Prostate gland (tissue), 2 donors: ENCODE data around the gene KIFBP. TPM values are rescaled to one million over a fixed set of nuclear protein-coding genes. Genes with fewer than 3 reads are reported as not detected.
A peak's percentile ranks its signal among the peaks of the same experiment; 100 is the strongest.

Source experiments
- DNase-seq: peaks from one replicate; pipeline ENCODE4 v3.0.0-alpha.2; 2019; ENCODE audit warnings: low spot score
- H3K27ac ChIP-seq, 2 donors: fragments of 200-600 bp; sonication (generic); 2 replicates each; pipeline ENCODE4 v1.5.1; 2017 to 2019
- H3K27me3 ChIP-seq: fragments of 200-600 bp; sonication (generic); replicated peaks from 2 replicates; pipeline ENCODE4 v1.5.1; 2019; ENCODE audit not compliant: insufficient read depth
- H3K36me3 ChIP-seq, 2 donors: fragments of 200-600 bp; sonication (generic); 1 replicate in 1 of 2; 2 replicates in 1 of 2; pipeline versions ENCODE4 v1.5.1 to v1.8.1; 2017 to 2019
- H3K4me1 ChIP-seq: fragments of 200-600 bp; sonication (generic); replicated peaks from 2 replicates; pipeline ENCODE4 v1.5.1; 2019
- H3K4me3 ChIP-seq, 2 donors: fragments of 200-600 bp; sonication (generic); 2 replicates each; pipeline ENCODE4 v1.5.1; 2017 to 2019
- H3K9me3 ChIP-seq: fragments of 200-600 bp; sonication (generic); 2 replicates; pipeline ENCODE4 v1.5.1; 2017
- CTCF ChIP-seq, 4 experiments: fragments of 200-600 bp in 2 of 4; fragments of 450-650 bp in 2 of 4; sonication (generic) in 2 of 4; IDR thresholded peaks; 1 replicate in 3 of 4; 2 replicates in 1 of 4; pipeline ENCODE4 v1.5.1; 2016 to 2019; ENCODE audit warnings: antibody characterized with exemption in 4 of 4, mild to moderate bottlenecking in 2 of 4, moderate library complexity in 2 of 4
- POLR2A ChIP-seq: fragments of 450-650 bp; IDR thresholded peaks from one replicate; pipeline ENCODE4 v1.6.1; 2016; ENCODE audit warnings: antibody characterized with exemption, mild to moderate bottlenecking
- POLR2AphosphoS5 ChIP-seq: sonication (generic); formaldehyde crosslinking; IDR thresholded peaks from one replicate; pipeline ENCODE4 v1.6.1; 2017; ENCODE audit warnings: antibody characterized with exemption
- WGBS: methylation state at CpG from one replicate; pipeline ENCODE4 v1.1.5; 2018; 5-methylcytosine and 5-hydroxymethylcytosine counted together
- intact Hi-C: fragments of 100-400 bp; cut with DNase I; formaldehyde crosslinking; loops from one replicate; pipeline ENCODE4 v1.14.2; 2022
- total RNA-seq, 2 donors: library from RNA; depleted of rRNA; stranded (reverse); fragments of >200 nt; gene quantifications; one replicate each; pipeline ENCODE4 v1.1.0, GENCODE V29; 2016

The KIFBP gene
- total RNA-seq, 2 donors from 2014 or later: 37.3 to 46.7 TPM

- DNase-seq: no peak
- TF ChIP-seq CTCF (IDR thresholded peaks at IDR 0.05) (peak in 3 of 4 experiments; percentile 23 to 55 (median 48)), POLR2AphosphoS5 (no peak)
- Histone ChIP-seq H3K4me1 (no peaks in the 10 kb centered on the region), H3K36me3 (no peaks in the 10 kb centered on the region), H3K9me3 (no peaks in the 10 kb centered on the region), H3K27ac (no peak overlapping the region), H3K27me3 (no peaks in the 10 kb centered on the region), H3K4me3 (no peak overlapping the region)
- intact Hi-C loops: loop anchor here (5.0 to 10.0 kb wide), 2 partner anchors 87 to 390 kb away; no protein-coding TSS in a partner anchor
- WGBS: 13% methylated on average over 1 of the region's 1 CpG
Measured at GRCh38 chr10:69004821-69005220, 16.2 kb downstream of the KIFBP start.

GRCh38 chr10:69005704-69006485 lies 17.3 kb downstream of the KIFBP start:
- TF ChIP-seq CTCF (IDR thresholded peaks at IDR 0.05): no peak
- Histone ChIP-seq H3K4me3 (no peak overlapping the region), H3K9me3 (no peaks in the 10 kb centered on the region), H3K27me3 (no peaks in the 10 kb centered on the region), H3K36me3 (no peaks in the 10 kb centered on the region), H3K4me1 (no peaks in the 10 kb centered on the region), H3K27ac (no peak overlapping the region)
- DNase-seq: no peak
- intact Hi-C loops: loop anchor here (5.0 to 10.0 kb wide), 2 partner anchors 86 to 389 kb away; no protein-coding TSS in a partner anchor
- 91% methylated on average over 6 of the region's 6 CpGs for whole genome bisulfite sequencing

DNA sequence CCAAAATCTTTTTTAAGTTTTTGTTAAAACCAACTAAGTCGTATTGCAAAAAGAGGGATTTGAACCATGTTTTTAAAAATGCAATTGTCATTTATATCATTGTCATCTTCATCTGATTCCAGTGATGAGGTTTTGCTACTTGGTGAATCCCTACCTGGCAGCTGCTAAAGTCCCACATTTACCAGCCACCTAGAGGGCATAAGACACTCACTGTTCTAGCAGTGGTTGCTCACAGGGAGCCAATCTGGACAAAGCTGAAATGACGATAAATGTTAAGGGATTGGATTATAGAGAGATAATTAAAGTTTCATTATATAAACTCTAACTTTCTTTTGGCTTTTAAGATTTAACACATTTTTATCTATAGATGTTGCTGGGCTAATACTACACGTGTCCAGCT lies 18.7 kb downstream of the KIFBP start:
- H3K27ac ChIP-seq: no peak overlapping the region
- no peak overlapping the region for H3K4me3 ChIP-seq
- DNase-seq: no peak
- no peaks in the 10 kb centered on the region for H3K36me3 ChIP-seq
- no peak for TF ChIP-seq POLR2AphosphoS5
- TF ChIP-seq POLR2A: no peak
- TF ChIP-seq CTCF (IDR thresholded peaks at IDR 0.05): no peak
- intact Hi-C loops: loop anchor here (5.0 to 10.0 kb wide), 2 partner anchors 85 to 388 kb away; no protein-coding TSS in a partner anchor
- H3K4me1 ChIP-seq: no peaks in the 10 kb centered on the region
- 90% methylated on average over 3 of the region's 3 CpGs for WGBS
- no peaks in the 10 kb centered on the region for H3K27me3 ChIP-seq
- H3K9me3 ChIP-seq: no peaks in the 10 kb centered on the region

GRCh38 chr10:69009360-69009759 lies 20.8 kb downstream of the KIFBP start:
- 82% methylated on average over 2 of the region's 2 CpGs for WGBS

More at GRCh38 chr10:69009360-69009759, 20.8 kb downstream of the KIFBP start:
- Histone ChIP-seq H3K4me1 (no peaks in the 10 kb centered on the region), H3K9me3 (no peaks in the 10 kb centered on the region), H3K4me3 (no peak overlapping the region), H3K27me3 (no peaks in the 10 kb centered on the region), H3K27ac (no peak overlapping the region), H3K36me3 (no peaks in the 10 kb centered on the region)
- TF ChIP-seq POLR2A (no peak), POLR2AphosphoS5 (no peak), CTCF (IDR thresholded peaks at IDR 0.05) (no peak)
- intact Hi-C loops: loop anchor here (5.0 to 10.0 kb wide), 2 partner anchors 83 to 385 kb away; no protein-coding TSS in a partner anchor
- DNase-seq: no peak
